Thyroid gland (tissue), 4 donors: Measurements from ENCODE around the gene ZNFX1. TPM values are rescaled to one million over a fixed set of nuclear protein-coding genes. Genes with fewer than 3 reads are reported as not detected.

Experiments used
- DNase-seq, 2 donors: peaks; one replicate each; pipeline ENCODE4 v3.0.0-alpha.2; 2019
- H3K27ac ChIP-seq, 3 donors: fragments of 200-600 bp; sonication (generic); 1 replicate in 2 of 3; 2 replicates in 1 of 3; pipeline ENCODE4 v1.5.1; 2016 to 2019; ENCODE audit warnings: mild to moderate bottlenecking in 1 of 3, moderate library complexity in 1 of 3
- H3K27me3 ChIP-seq: fragments of 200-600 bp; sonication (generic); one replicate; pipeline ENCODE4 v1.5.1; 2019
- H3K36me3 ChIP-seq, 2 donors: fragments of 200-600 bp; sonication (generic); one replicate each; pipeline ENCODE4 v1.5.1; 2016 to 2019
- H3K4me1 ChIP-seq, 2 donors: fragments of 200-600 bp; sonication (generic); one replicate each; pipeline ENCODE4 v1.5.1; 2017 to 2019
- H3K4me3 ChIP-seq, 3 donors: fragments of 200-600 bp; sonication (generic); replicated peaks in 1 of 3; 1 replicate in 2 of 3; 2 replicates in 1 of 3; pipeline ENCODE4 v1.5.1; 2016; ENCODE audit warnings: mild to moderate bottlenecking in 1 of 3
- H3K9me3 ChIP-seq: fragments of 200-600 bp; sonication (generic); one replicate; pipeline ENCODE4 v1.5.1; 2017
- CTCF ChIP-seq, 6 experiments: fragments of 200-600 bp in 3 of 6; fragments of 450-650 bp in 3 of 6; sonication (generic) in 3 of 6; IDR thresholded peaks; one replicate each; pipeline ENCODE4 v1.5.1; 2016 to 2019; ENCODE audit warnings: antibody characterized with exemption in 6 of 6, mild to moderate bottlenecking in 2 of 6, inconsistent platforms in 1 of 6, moderate library complexity in 1 of 6
- POLR2A ChIP-seq, 2 donors: fragments of 450-650 bp; IDR thresholded peaks; one replicate each; pipeline ENCODE4 v1.6.1; 2017; ENCODE audit warnings: antibody characterized with exemption in 2 of 2, mild to moderate bottlenecking in 2 of 2, moderate library complexity in 1 of 2
- WGBS, 2 donors: methylation state at CpG; one replicate each; pipeline ENCODE4 v1.1.5; 2017; 5-methylcytosine and 5-hydroxymethylcytosine counted together
- intact Hi-C: fragments of 100-400 bp; cut with DNase I; formaldehyde crosslinking; loops from one replicate; pipeline ENCODE4 v1.15.1; 2023
- total RNA-seq, 4 donors: library from RNA; depleted of rRNA; stranded (reverse); fragments of >200 nt; gene quantifications; one replicate each; pipeline ENCODE4 v1.2.3, GENCODE V29; 2016

ZNFX1 gene
- total RNA-seq, 4 donors from 2014 or later, result 39.8 to 52.2 (median 46.3) TPM

- TF ChIP-seq CTCF (IDR thresholded peaks at IDR 0.05), result no peak
- TF ChIP-seq POLR2A (IDR thresholded peaks at IDR 0.05), result no peak
- Histone ChIP-seq H3K4me3 (no peak overlapping the region), H3K4me1 (peaks cover 9 to 21% of the 10 kb centered on the region in 2 donors), H3K36me3 (no peaks in the 10 kb centered on the region), H3K27me3 (no peaks in the 10 kb centered on the region), H3K9me3 (no peaks in the 10 kb centered on the region), H3K27ac (no peak overlapping the region)
- intact Hi-C loops, result loop anchor here (2.0 to 5.0 kb wide), 2 partner anchors 26 to 83 kb away; partner anchors contain the start of gene STAU1
- 89 to 96% methylated on average over 3 of the region's 3 CpGs for WGBS, 2 donors
- no peak for DNase-seq
These were observed 62.6 kb downstream of the ZNFX1 start for GRCh38 chr20:49215232-49215631.

- no peak for DNase-seq
- intact Hi-C loops, result loop anchor here (2.0 kb wide), 1 partner anchor 26 kb away; the partner anchor contains the start of gene STAU1
- Histone ChIP-seq H3K4me3 (no peak overlapping the region), H3K27ac (no peak overlapping the region), H3K36me3 (no peaks in the 10 kb centered on the region), H3K4me1 (peaks cover 7 to 18% of the 10 kb centered on the region in 2 donors), H3K27me3 (no peaks in the 10 kb centered on the region), H3K9me3 (no peaks in the 10 kb centered on the region)
- TF ChIP-seq CTCF (IDR thresholded peaks at IDR 0.05), result no peak
- no peak for TF ChIP-seq POLR2A (IDR thresholded peaks at IDR 0.05)
These were observed 63.3 kb downstream of the ZNFX1 start for GRCh38 chr20:49214571-49214970.

DNA sequence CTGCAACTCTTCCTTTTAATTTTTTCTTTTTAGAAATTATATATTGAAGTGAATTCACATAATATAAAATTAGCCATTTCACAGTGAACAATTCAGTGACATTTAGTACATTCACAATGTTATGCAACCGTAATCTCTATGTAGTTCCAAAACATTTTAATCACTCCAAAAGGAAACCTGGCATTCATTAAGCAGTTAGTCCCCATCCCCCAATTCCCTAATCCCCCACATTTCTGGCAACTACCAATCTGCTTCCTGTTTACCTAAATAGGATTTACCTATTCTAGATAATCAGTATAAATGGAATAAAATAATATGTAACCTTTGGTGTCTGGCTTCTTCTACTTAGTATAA, 67.1 kb downstream of the ZNFX1 start:
- Histone ChIP-seq H3K27me3 (no peaks in the 10 kb centered on the region), H3K9me3 (no peaks in the 10 kb centered on the region), H3K36me3 (no peaks in the 10 kb centered on the region), H3K27ac (no peak overlapping the region), H3K4me1 (peaks cover 0 to 9% of the 10 kb centered on the region in 2 donors), H3K4me3 (no peak overlapping the region)
- no peak for DNase-seq
- intact Hi-C loops, result no loop called here
- WGBS, 2 donors, result 70 to 80% methylated on average over 1 of the region's 1 CpG
- TF ChIP-seq CTCF (IDR thresholded peaks at IDR 0.05) (no peak), POLR2A (IDR thresholded peaks at IDR 0.05) (no peak)

DNA sequence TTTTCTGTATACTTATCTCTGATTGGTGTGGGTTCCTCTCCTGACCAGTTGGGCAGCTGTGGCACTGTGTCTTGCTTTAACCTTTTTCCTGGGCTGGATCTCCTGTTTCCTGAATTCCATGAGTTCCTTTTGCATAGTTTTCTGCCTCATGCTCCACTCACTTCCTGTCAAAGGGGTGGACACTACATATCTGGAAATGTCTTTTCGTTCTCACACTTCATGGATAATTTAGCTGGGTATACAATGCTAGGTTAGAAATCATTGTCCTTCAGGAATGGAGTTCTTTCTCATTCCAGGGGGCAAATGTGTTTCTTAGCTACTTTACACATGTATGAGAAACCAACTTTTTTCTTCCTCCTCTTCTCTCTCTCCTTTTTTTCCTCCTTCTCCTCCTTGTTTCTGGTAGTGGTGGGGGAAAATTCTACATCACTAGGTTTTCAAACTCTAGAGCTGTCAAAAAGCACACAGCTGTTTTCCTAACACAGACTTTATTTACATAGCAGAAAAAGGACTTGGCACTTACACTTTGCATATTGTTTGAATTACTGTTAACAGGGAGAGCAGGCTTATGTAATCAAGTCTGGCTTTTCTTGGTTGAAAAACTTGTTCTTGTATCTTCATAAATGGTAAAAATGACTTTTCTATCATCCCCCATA, 67.6 kb downstream of the ZNFX1 start:
- Histone ChIP-seq H3K27me3 (no peaks in the 10 kb centered on the region), H3K4me1 (peaks cover 0 to 9% of the 10 kb centered on the region in 2 donors), H3K9me3 (no peaks in the 10 kb centered on the region), H3K27ac (no peak overlapping the region), H3K4me3 (no peak overlapping the region), H3K36me3 (no peaks in the 10 kb centered on the region)
- WGBS, 2 donors, result 84 to 88% methylated on average over 1 of the region's 1 CpG
- no peak for DNase-seq
- TF ChIP-seq POLR2A (IDR thresholded peaks at IDR 0.05), result no peak
- no peak for TF ChIP-seq CTCF (IDR thresholded peaks at IDR 0.05)
- intact Hi-C loops, result no loop called here

DNA sequence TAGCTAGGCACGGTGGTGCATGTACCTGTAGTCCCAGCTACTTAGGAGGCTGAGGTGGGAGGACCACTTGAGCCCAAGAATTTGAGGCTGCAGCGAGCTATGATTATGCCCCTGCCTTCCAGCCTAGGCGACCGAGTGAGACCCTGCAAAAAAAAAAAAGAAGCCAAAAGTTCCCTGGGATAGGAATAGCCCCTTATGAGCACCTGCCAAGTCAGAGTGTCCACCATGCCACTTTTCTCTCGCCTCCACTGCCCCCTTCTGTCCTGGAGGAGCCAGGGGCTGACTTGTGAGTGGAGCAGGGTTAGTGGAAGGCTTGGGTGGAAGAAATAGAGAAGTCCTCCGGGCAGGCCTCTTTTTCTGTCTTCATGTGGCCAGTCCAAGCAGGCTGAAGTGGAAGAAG, 70.8 kb downstream of the ZNFX1 start:
- H3K27me3 ChIP-seq, result no peaks in the 10 kb centered on the region
- peaks cover 0 to 7% of the 10 kb centered on the region in 2 donors for H3K4me1 ChIP-seq
- no peak for TF ChIP-seq POLR2A (IDR thresholded peaks at IDR 0.05)
- no peaks in the 10 kb centered on the region for H3K36me3 ChIP-seq
- no peak for DNase-seq
- intact Hi-C loops, result loop anchor here (5.0 kb wide), 1 partner anchor 60 kb away; no protein-coding TSS in a partner anchor
- H3K27ac ChIP-seq, result no peak overlapping the region
- H3K4me3 ChIP-seq, result no peak overlapping the region
- 89 to 91% methylated on average over 6 of the region's 6 CpGs for WGBS, 2 donors
- no peaks in the 10 kb centered on the region for H3K9me3 ChIP-seq
